PC-3 (cell line): ENCODE measurements around the gene DDX39A. TPM values are rescaled to one million over a fixed set of nuclear protein-coding genes. Genes with fewer than 3 reads are reported as not detected.

Experiments
- ATAC-seq: fragments of 200-7000 bp; cut with Tn5 transposase; 2 replicates; pipeline ENCODE4 v1.9.1; 2020; ENCODE audit warnings: mild to moderate bottlenecking, moderate library complexity
- BruUV-seq: library from RNA; stranded (reverse); fragments of 400-500 nt; replicated peaks from 2 replicates; lab custom pipeline; 2021; lab: Mats Ljungman, UMichigan
- CTCF ChIA-PET: fragments of 300-600 bp; sonication (Branson Sonifier 250); formaldehyde crosslinking; loops from one replicate; lab custom pipeline; 2022; ENCODE audit warnings: antibody characterized with exemption; lab: Charles Lee
- POLR2A ChIA-PET: fragments of 300-600 bp; sonication (Branson Sonifier 250); formaldehyde crosslinking; loops from one replicate; lab custom pipeline; 2022; ENCODE audit warnings: antibody characterized with exemption; ENCODE audit not compliant: unreplicated experiment; lab: Charles Lee
- DNase-seq: peaks from one replicate; pipeline ENCODE4 v3.0.0-alpha.2; 2015
- H2AFZ ChIP-seq: fragments of 300-600 bp; sonication (generic); 2 replicates; pipeline ENCODE4 v1.6.0; 2016; ENCODE audit warnings: antibody characterized with exemption, low read length
- H3F3A ChIP-seq: fragments of 300-600 bp; sonication (generic); one replicate; pipeline ENCODE4 v1.6.0; 2017; ENCODE audit warnings: antibody characterized with exemption, low read length, control low read depth, mild to moderate bottlenecking; ENCODE audit not compliant: unreplicated experiment
- H3K27ac ChIP-seq: fragments of 300-600 bp; sonication (generic); 2 replicates; pipeline ENCODE4 v1.5.1; 2016; ENCODE audit warnings: mild to moderate bottlenecking, low read length
- H3K27me3 ChIP-seq: fragments of 300-600 bp; sonication (generic); 2 replicates; pipeline ENCODE4 v1.6.1; 2016; ENCODE audit warnings: low read length, mixed read lengths
- H3K36me3 ChIP-seq: fragments of 300-600 bp; sonication (generic); 2 replicates; pipeline ENCODE4 v1.6.1; 2016; ENCODE audit warnings: low read depth, mixed run types, low read length, mixed read lengths
- H3K4me1 ChIP-seq: fragments of 300-600 bp; sonication (generic); 2 replicates; pipeline ENCODE4 v1.5.1; 2016; ENCODE audit warnings: low read length; ENCODE audit not compliant: insufficient read depth
- H3K4me2 ChIP-seq: fragments of 300-600 bp; sonication (generic); 2 replicates; pipeline ENCODE4 v1.6.0; 2016; ENCODE audit warnings: low read length
- H3K4me3 ChIP-seq: fragments of 300-600 bp; sonication (generic); 2 replicates; pipeline ENCODE4 v1.5.1; 2016; ENCODE audit warnings: mild to moderate bottlenecking, low read length, mixed read lengths
- H3K79me2 ChIP-seq: fragments of 300-600 bp; sonication (generic); 2 replicates; pipeline ENCODE4 v1.6.1; 2017; ENCODE audit warnings: low read length, mixed read lengths
- H3K9ac ChIP-seq: fragments of 300-600 bp; sonication (generic); 2 replicates; pipeline ENCODE4 v1.6.0; 2016; ENCODE audit warnings: mild to moderate bottlenecking, low read length
- H3K9me2 ChIP-seq: fragments of 300-600 bp; sonication (generic); replicated peaks from 2 replicates; pipeline ENCODE4 v1.6.1; 2016; ENCODE audit warnings: mixed run types, low read length, mixed read lengths
- H3K9me3 ChIP-seq: fragments of 300-600 bp; sonication (generic); 2 replicates; pipeline ENCODE4 v1.6.1; 2016; ENCODE audit warnings: low read length, mixed read lengths
- H4K20me1 ChIP-seq: fragments of 300-600 bp; sonication (generic); 2 replicates; pipeline ENCODE4 v1.6.1; 2016; ENCODE audit warnings: low read length, mixed read lengths
- EZH2 ChIP-seq: fragments of 300-600 bp; sonication (generic); IDR thresholded peaks from one replicate; pipeline ENCODE4 v1.6.1; 2017; ENCODE audit warnings: antibody characterized with exemption, mild to moderate bottlenecking, low read length; ENCODE audit not compliant: unreplicated experiment
- EZH2phosphoT487 ChIP-seq: fragments of 300-600 bp; sonication (generic); IDR thresholded peaks from 2 replicates; pipeline ENCODE4 v1.6.1; 2018; ENCODE audit warnings: mild to moderate bottlenecking, antibody characterized with exemption, low read length, borderline replicate concordance
- intact Hi-C: fragments of 100-400 bp; cut with micrococcal nuclease; formaldehyde crosslinking; loops from 2 replicates; pipeline ENCODE4 v1.9.0; 2023
- total RNA-seq: library from RNA; depleted of rRNA; stranded (reverse); fragments of >200 nt; gene quantifications from 2 replicates; pipeline ENCODE4 v1.2.3, GENCODE V29; 2014
- TF ChIP-seq, protein P1 (sequence below): fragments of 300-600 bp; sonication (generic); conservative IDR thresholded peaks from 2 replicates; pipeline ENCODE4 v1.5.1; 2017; ENCODE audit warnings: antibody characterized with exemption, low read depth, mild to moderate bottlenecking, low read length

Gene DDX39A
- total RNA-seq, 1 experiment from 2014 or later: 311 TPM

DNA sequence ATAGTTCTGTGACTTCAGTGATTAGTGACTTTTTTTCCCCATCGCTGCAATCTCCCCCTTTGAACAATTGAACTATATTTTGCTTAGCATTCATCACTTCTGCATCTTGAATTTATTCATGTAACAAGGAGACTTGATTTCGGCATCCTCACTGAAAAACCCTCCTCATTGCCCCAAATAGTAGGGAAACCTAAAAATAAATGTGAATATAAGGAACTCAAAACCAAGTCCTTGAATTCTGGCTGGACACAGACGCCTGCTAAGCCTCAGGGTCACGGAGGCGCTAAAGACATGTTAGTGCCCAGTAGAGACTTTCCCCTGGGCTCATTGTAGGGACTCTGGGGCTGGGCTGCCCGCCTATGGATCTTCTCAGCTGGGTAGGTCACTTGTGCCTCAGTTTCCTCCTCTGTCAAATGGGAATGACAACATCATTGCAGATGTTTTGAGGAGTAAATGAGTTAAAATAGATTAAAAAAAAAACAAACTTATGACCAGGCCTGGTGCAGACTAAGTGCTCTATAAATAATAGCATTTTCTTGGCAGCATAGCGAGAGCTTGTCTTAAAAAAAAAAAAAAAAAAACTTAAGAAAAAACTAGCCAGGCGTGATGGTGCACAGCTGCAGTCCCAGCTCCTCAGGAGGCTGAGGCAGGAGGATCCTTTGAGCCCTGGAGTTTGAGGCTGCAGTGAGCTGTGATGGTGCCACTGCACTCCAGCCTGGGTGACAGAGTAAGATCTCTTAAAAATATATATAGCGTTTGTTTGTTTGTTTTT is 39.7 kb downstream of the DDX39A start:
- intact Hi-C loops: loop anchor here (10.0 kb wide), 1 partner anchor 245 kb away; the partner anchor contains the start of gene ASF1B
- H4K20me1 ChIP-seq: peaks cover 7% of the 10 kb centered on the region; the same call in 1 of the 2 replicates
- H3K9ac ChIP-seq: no peak overlapping the region
- no peaks in the 10 kb centered on the region for H3K36me3 ChIP-seq
- no peak overlapping the region for H3K27ac ChIP-seq
- no peak for DNase-seq
- peaks cover 32% of the 10 kb centered on the region for H3K79me2 ChIP-seq
- peaks cover 33% of the 10 kb centered on the region for H3K4me1 ChIP-seq
- no peak overlapping the region for H2AFZ ChIP-seq
- no peaks in the 10 kb centered on the region for H3K9me3 ChIP-seq
- H3K9me2 ChIP-seq: no peaks in the 10 kb centered on the region
- TF ChIP-seq, protein P1, sequence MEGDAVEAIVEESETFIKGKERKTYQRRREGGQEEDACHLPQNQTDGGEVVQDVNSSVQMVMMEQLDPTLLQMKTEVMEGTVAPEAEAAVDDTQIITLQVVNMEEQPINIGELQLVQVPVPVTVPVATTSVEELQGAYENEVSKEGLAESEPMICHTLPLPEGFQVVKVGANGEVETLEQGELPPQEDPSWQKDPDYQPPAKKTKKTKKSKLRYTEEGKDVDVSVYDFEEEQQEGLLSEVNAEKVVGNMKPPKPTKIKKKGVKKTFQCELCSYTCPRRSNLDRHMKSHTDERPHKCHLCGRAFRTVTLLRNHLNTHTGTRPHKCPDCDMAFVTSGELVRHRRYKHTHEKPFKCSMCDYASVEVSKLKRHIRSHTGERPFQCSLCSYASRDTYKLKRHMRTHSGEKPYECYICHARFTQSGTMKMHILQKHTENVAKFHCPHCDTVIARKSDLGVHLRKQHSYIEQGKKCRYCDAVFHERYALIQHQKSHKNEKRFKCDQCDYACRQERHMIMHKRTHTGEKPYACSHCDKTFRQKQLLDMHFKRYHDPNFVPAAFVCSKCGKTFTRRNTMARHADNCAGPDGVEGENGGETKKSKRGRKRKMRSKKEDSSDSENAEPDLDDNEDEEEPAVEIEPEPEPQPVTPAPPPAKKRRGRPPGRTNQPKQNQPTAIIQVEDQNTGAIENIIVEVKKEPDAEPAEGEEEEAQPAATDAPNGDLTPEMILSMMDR: no peak
- no peak for TF ChIP-seq EZH2
- no peak for TF ChIP-seq EZH2phosphoT487
- ATAC-seq: no peak
- no peak overlapping the region for H3K4me3 ChIP-seq
- no peaks in the 10 kb centered on the region for H3K27me3 ChIP-seq
- ChIA-PET CTCF (interaction anchor here (0.6 to 0.7 kb wide), 2 partner anchors 10 to 30 kb away, joined by 6 to 8 read pairs; no protein-coding TSS in a partner anchor), POLR2A (no interaction called here)
- H3F3A ChIP-seq: no peaks in the 10 kb centered on the region
- no peak overlapping the region for H3K4me2 ChIP-seq
- BruUV-seq: no TSS peak

- Histone ChIP-seq H3K9me2 (no peaks in the 10 kb centered on the region), H3K9ac (no peak overlapping the region), H3K79me2 (peaks cover 26% of the 10 kb centered on the region), H3K4me2 (no peak overlapping the region), H3K27me3 (no peaks in the 10 kb centered on the region), H3K27ac (no peak overlapping the region), H2AFZ (no peak overlapping the region), H3F3A (no peaks in the 10 kb centered on the region), H3K36me3 (no peaks in the 10 kb centered on the region), H3K4me3 (no peak overlapping the region), H3K9me3 (no peaks in the 10 kb centered on the region), H4K20me1 (peaks cover 6% of the 10 kb centered on the region; the same call in 1 of the 2 replicates), H3K4me1 (peaks cover 27% of the 10 kb centered on the region)
- intact Hi-C loops: no loop called here
- POLR2A ChIA-PET: no interaction called here
- ATAC-seq (no peak), DNase-seq (no peak)
- TF ChIP-seq EZH2phosphoT487 (no peak), EZH2 (no peak)
- TF ChIP-seq, protein P1: no peak
- no TSS peak for BruUV-seq
- CTCF ChIA-PET: no interaction called here
These were observed 40.3 kb downstream of the DDX39A start for GRCh38 chr19:14378890-14379289.

- Histone ChIP-seq H3K79me2 (peaks cover 16% of the 10 kb centered on the region), H3K9me3 (no peaks in the 10 kb centered on the region), H2AFZ (no peak overlapping the region), H3K4me1 (peaks cover 17% of the 10 kb centered on the region), H4K20me1 (no peaks in the 10 kb centered on the region), H3K36me3 (no peaks in the 10 kb centered on the region), H3F3A (no peaks in the 10 kb centered on the region), H3K9me2 (no peaks in the 10 kb centered on the region), H3K4me2 (no peak overlapping the region), H3K27me3 (no peaks in the 10 kb centered on the region), H3K27ac (no peak overlapping the region), H3K4me3 (no peak overlapping the region), H3K9ac (no peak overlapping the region)
- TF ChIP-seq EZH2 (no peak), EZH2phosphoT487 (no peak)
- TF ChIP-seq, protein P1: no peak
- DNase-seq (no peak), ATAC-seq (no peak)
- ChIA-PET CTCF (no interaction called here), POLR2A (no interaction called here)
- BruUV-seq: no TSS peak
- intact Hi-C loops: no loop called here
These were observed 41.2 kb downstream of the DDX39A start for GRCh38 chr19:14377883-14378328.
